Measurements from ENCODE around the gene CYP3A5.

DNA sequence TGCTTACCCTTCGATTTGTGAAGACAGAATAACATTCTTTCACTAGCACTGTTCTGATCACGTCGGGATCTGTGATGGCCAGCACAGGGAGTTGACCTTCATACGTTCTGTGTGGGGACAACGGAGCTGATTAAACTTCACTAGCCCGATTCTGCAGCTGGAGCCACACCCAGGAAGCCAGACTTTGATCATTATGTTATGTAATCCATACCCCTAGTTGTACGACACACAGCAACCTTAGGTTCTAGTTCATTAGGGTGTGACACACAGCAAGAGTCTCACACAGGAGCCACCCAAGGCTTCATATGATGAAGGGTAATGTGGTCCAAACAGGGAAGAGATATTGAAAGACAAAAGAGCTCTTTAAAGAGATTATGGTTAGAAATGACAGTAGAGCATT lies 7.2 kb downstream of the CYP3A5 start:
- no peak for TF ChIP-seq EZH2phosphoT487 (IDR thresholded peaks at IDR 0.05; ENCODE audit: borderline replicate concordance, low read length)
- TF ChIP-seq, protein P1, sequence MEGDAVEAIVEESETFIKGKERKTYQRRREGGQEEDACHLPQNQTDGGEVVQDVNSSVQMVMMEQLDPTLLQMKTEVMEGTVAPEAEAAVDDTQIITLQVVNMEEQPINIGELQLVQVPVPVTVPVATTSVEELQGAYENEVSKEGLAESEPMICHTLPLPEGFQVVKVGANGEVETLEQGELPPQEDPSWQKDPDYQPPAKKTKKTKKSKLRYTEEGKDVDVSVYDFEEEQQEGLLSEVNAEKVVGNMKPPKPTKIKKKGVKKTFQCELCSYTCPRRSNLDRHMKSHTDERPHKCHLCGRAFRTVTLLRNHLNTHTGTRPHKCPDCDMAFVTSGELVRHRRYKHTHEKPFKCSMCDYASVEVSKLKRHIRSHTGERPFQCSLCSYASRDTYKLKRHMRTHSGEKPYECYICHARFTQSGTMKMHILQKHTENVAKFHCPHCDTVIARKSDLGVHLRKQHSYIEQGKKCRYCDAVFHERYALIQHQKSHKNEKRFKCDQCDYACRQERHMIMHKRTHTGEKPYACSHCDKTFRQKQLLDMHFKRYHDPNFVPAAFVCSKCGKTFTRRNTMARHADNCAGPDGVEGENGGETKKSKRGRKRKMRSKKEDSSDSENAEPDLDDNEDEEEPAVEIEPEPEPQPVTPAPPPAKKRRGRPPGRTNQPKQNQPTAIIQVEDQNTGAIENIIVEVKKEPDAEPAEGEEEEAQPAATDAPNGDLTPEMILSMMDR (conservative IDR thresholded peaks at IDR 0.05; ENCODE audit: low read depth, low read length), result no peak
- no peak for TF ChIP-seq EZH2 (IDR thresholded peaks at IDR 0.05; ENCODE audit: low read length, unreplicated experiment)

Data from PC-3 (cell line).